Activated naive CD8-positive, alpha-beta T cell treated with anti-CD3 and anti-CD28 coated beads, Interleukin-2, amount 10 ng/mL, durations not matched to agents 7 days and 5 days (primary cell): ENCODE results near the gene ENG. TPM values are rescaled to one million over a fixed set of nuclear protein-coding genes. Genes with fewer than 3 reads are reported as not detected.
A peak's percentile ranks its signal among the peaks of the same experiment; 100 is the strongest.

ENCODE experiments used
- ATAC-seq: fragments of 150-1000 bp; cut with Tn5 transposase; one replicate; pipeline ENCODE4 v1.10.0; 2021; ENCODE audit warnings: low read depth, moderate library complexity
- POLR2A ChIA-PET: fragments of 350-600 bp; sonication (Branson Sonifier 250); formaldehyde crosslinking; loops from one replicate; lab custom pipeline; 2021; ENCODE audit warnings: antibody characterized with exemption; lab: Charles Lee
- DNase-seq: peaks from one replicate; pipeline ENCODE4 v3.0.0; 2021
- H3K27ac Mint-ChIP-seq: one replicate; pipeline ENCODE4 v1.8.0; 2022; ENCODE audit warnings: mild to moderate bottlenecking, mixed read lengths
- H3K27me3 Mint-ChIP-seq: one replicate; pipeline ENCODE4 v1.8.0; 2022; ENCODE audit warnings: mild to moderate bottlenecking, moderate library complexity, mixed read lengths
- H3K36me3 Mint-ChIP-seq: one replicate; pipeline ENCODE4 v1.8.0; 2021; ENCODE audit warnings: mild to moderate bottlenecking, mixed read lengths
- H3K4me1 Mint-ChIP-seq: one replicate; pipeline ENCODE4 v1.8.0; 2021; ENCODE audit warnings: mixed read lengths
- H3K4me3 Mint-ChIP-seq: one replicate; pipeline ENCODE4 v1.8.0; 2022; ENCODE audit warnings: mild to moderate bottlenecking, moderate library complexity, mixed read lengths
- H3K9me3 Mint-ChIP-seq: one replicate; pipeline ENCODE4 v1.8.0; 2021; ENCODE audit warnings: mixed read lengths
- total RNA-seq, 2 experiments: library from RNA; stranded (reverse); gene quantifications; one replicate each; pipeline ENCODE4 v1.2.3, GENCODE V29; 2021

Gene ENG
- total RNA-seq, 2 experiments from 2014 or later: 19.7 to 20.1 TPM

DNA sequence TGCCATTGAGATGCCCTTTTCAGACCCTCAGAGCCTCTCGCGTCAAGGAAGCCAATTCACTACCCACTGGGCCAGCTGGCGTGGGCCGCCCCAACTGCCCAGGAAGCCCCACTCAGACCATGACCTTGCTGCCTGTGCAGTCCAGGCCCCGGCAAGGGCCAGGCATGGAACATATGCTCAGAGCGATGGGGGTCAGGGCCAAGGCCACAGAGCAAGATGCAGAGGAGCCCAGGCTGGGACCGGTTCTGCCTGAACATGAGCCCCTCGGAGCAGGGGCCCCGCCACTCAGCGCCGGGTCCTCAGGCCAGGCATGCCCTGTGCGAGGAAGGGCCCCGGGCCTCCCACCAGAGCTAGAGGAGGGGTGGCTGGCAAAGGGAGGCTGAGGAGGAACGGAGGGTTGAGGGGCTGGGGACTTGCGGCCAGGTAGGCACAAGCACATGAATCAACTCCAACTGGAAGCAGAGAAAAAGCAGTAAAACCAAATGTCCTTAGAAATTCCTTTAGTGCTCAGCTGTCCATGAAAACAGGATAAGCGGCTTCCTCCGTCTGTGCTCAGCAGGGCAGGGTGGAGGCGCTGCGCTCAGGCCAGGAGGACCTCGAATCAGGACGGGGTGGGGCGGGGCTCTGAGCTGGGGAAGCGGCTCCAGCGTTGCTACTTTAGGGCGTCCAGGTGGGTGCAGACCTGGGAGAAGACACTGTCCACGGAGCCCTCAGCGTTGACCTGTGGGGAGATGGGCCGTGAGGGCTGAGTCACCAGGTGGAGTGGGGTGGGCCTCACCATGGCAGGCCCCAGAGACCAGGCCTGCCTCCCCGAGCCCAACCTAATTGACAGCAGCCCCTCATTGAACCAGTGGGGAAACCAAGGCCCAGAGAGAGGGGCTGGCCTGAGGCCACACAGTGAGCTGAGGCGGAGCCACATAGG lies 13.2 kb upstream of the ENG start:
- Mint-ChIP-seq H3K27me3 (no peaks in the 10 kb centered on the region), H3K4me1 (peaks cover 21% of the 10 kb centered on the region), H3K36me3 (peaks cover 4% of the 10 kb centered on the region), H3K4me3 (no peak overlapping the region), H3K27ac (no peak overlapping the region), H3K9me3 (no peaks in the 10 kb centered on the region)
- DNase-seq (no peak), ATAC-seq (no peak)
- POLR2A ChIA-PET: interaction anchor here (0.6 to 0.8 kb wide), 3 partner anchors 15 to 295 kb away, joined by 3 to 4 read pairs (median 3); partner anchors contain the start of gene TOR2A

DNA sequence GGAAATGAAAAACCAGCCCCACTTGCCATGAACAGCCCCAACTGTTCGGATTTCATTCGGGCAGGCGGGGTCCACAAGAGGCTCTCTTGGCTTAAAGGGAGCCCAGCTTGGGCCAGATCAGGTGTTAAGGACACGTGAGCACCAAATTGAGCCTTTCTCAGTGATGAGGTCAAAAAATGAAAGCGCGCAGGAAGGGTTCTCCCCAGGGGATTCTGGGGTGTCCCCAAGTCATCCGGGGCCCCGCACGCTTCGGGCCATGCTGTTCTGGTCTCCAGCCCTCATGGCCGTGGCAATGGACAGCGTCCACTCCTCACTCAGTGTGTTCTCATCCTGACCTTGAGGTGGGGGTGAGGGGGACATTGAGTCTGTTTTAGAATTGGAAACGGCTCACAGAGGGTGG lies 12.1 kb upstream of the ENG start:
- Mint-ChIP-seq H3K36me3 (peaks cover 4% of the 10 kb centered on the region), H3K4me1 (peaks cover 30% of the 10 kb centered on the region), H3K4me3 (no peak overlapping the region), H3K9me3 (no peaks in the 10 kb centered on the region), H3K27me3 (no peaks in the 10 kb centered on the region), H3K27ac (no peak overlapping the region)
- POLR2A ChIA-PET: interaction anchor here (0.7 kb wide), 1 partner anchor 14 kb away, joined by 3 read pairs; no protein-coding TSS in a partner anchor
- no peak for DNase-seq
- ATAC-seq: no peak

DNA sequence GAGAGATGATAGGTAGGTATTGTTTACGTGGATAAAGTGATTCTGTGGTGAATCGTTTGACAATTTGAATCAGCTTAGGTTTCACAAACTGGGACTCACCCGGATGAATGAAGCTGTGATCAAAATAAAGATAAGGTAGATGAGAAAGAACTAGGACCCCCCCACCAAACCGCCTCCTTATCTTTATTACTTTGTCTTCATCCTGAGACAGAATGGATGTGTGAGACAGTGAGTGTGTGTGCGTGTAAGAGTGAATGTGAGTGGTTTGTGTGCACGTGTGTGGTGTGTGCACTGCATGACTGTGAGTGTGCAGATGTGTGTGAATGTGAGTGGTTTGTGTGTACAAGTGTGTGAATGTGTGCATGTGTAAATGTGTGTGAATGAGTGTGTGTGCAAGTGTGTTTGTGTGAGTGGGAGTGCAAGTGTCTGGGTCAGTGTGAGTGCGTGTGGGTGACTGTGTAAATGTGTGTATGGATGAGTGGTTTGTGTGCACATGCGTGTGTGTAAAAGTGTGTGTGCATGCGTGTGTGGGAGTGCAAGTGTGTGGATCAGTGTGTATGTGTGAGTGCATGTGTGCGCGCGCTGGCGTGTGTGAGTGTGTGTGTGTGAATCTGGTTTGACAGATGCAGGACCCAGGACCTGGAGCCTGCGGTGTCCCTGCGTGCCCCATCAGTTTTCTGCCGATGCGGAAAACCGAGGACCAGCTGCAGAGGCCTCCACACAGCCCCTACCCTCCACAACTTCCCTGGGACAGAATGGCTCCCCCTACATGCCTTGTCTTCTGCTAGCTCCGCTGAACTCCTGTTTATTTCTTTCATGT lies 11.4 kb upstream of the ENG start:
- peaks cover 36% of the 10 kb centered on the region for H3K4me1 Mint-ChIP-seq
- ATAC-seq (no peak), DNase-seq (no peak)
- no peaks in the 10 kb centered on the region for H3K27me3 Mint-ChIP-seq
- H3K27ac Mint-ChIP-seq: peak overlapping the region; percentile 84
- POLR2A ChIA-PET: interaction anchor here (0.7 to 4.0 kb wide), 5 partner anchors 9 to 131 kb away, joined by 3 to 14 read pairs (median 5); partner anchors contain the start of genes CDK9 and TOR2A
- H3K36me3 Mint-ChIP-seq: peaks cover 4% of the 10 kb centered on the region
- H3K4me3 Mint-ChIP-seq: peak overlapping the region; percentile 10
- H3K9me3 Mint-ChIP-seq: no peaks in the 10 kb centered on the region

DNA sequence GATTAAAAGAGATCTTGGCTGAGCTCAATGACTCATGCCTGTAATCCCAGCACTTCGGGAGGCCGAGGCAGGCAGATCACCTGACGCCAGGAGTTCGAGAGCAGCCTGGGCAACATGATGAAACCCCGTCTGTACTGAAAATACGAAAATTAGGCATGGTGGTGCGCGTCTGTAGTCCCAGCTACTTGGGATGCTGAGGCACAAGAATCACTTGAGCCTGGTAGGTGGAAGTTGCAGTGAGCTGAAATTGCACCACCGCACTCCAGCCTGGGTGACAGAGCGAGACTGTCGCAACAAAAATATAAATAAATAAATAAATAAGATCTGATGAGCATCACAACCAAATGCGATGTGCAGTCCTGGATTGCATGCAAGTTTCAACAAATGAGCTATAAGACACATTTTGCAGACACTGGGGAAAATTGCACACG lies 8.7 kb upstream of the ENG start:
- H3K36me3 Mint-ChIP-seq: peaks cover 4% of the 10 kb centered on the region
- peaks cover 40% of the 10 kb centered on the region for H3K4me1 Mint-ChIP-seq
- no peaks in the 10 kb centered on the region for H3K27me3 Mint-ChIP-seq
- peak overlapping the region; percentile 90 for H3K27ac Mint-ChIP-seq
- ATAC-seq: no peak
- H3K4me3 Mint-ChIP-seq: no peak overlapping the region
- DNase-seq: no peak
- no peaks in the 10 kb centered on the region for H3K9me3 Mint-ChIP-seq
- POLR2A ChIA-PET: interaction anchor here (0.8 to 4.0 kb wide), 5 partner anchors 10 to 87 kb away, joined by 3 to 20 read pairs (median 10); partner anchors contain the start of genes CDK9 and ENG

DNA sequence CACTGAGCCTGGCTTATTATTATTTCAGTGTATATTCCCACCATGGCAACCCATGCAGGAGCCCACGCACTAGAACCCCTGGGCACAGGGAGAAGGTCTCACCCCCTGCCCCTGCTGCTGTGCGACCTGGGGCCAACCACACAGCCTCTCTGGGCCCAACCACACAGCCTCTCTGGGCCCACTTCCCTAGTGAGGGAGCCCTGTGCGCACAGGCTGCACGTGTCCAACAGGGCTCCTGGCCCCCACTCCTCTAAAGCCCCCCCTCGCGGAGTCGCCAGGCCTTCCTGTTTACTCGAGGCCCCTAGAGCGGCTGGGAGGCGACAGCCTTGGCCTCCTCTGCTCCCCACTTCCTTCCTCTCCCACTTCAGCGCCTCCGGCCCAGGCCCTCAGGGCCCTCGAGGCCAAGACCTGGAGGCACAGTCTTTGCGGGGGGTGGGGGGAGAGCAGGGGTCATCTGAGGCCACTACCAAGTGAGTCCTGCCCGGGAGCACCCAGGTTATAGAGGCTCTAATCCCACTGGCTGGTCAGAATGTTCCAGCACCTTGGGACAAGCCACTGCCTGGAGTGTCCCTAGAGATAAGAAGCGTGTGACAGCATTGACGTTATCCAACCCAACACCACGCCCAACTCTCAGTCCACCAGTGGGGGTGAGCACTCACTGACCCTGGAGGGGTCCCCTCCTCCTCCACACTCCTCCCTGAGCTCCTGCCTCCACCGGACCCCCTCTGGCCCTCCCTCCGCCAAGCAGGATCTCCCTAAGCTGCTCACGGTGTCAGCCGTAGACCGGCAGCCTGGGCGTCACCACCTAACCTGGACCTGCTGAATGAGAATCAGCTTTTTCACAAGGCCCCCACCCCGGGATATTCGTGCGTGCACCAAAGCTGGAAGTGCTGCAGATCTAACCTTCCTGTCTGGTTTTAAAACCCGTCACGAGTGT lies 7.9 kb upstream of the ENG start:
- Mint-ChIP-seq H3K27me3 (no peaks in the 10 kb centered on the region), H3K4me3 (peak overlapping the region; percentile 55), H3K27ac (peak overlapping the region; percentile 90), H3K9me3 (no peaks in the 10 kb centered on the region), H3K4me1 (peaks cover 40% of the 10 kb centered on the region), H3K36me3 (peaks cover 4% of the 10 kb centered on the region)
- peak; percentile 84 for ATAC-seq
- POLR2A ChIA-PET: interaction anchor here (0.8 to 4.0 kb wide), 6 partner anchors 9 to 86 kb away, joined by 3 to 20 read pairs (median 8); partner anchors contain the start of genes CDK9, ENG and FPGS
- peak; percentile 70 for DNase-seq

GRCh38 chr9:127860779-127861178 lies 6.3 kb upstream of the ENG start:
- DNase-seq: no peak
- Mint-ChIP-seq H3K4me3 (no peak overlapping the region), H3K27me3 (no peaks in the 10 kb centered on the region), H3K36me3 (peaks cover 1% of the 10 kb centered on the region), H3K9me3 (no peaks in the 10 kb centered on the region), H3K4me1 (peaks cover 43% of the 10 kb centered on the region), H3K27ac (peak overlapping the region; percentile 67)
- POLR2A ChIA-PET: interaction anchor here (0.9 to 1.2 kb wide), 2 partner anchors 58 to 304 kb away, joined by 3 to 6 read pairs; partner anchors contain the start of gene FPGS
- ATAC-seq: no peak

- ATAC-seq (no peak), DNase-seq (no peak)
- Mint-ChIP-seq H3K4me3 (no peak overlapping the region), H3K27ac (peak overlapping the region; percentile 16), H3K4me1 (peaks cover 40% of the 10 kb centered on the region), H3K9me3 (no peaks in the 10 kb centered on the region), H3K36me3 (no peaks in the 10 kb centered on the region), H3K27me3 (no peaks in the 10 kb centered on the region)
- POLR2A ChIA-PET: no interaction called here
Measured at GRCh38 chr9:127860260-127860659, 5.8 kb upstream of the ENG start.

- Mint-ChIP-seq H3K4me3 (no peak overlapping the region), H3K36me3 (no peaks in the 10 kb centered on the region), H3K27me3 (no peaks in the 10 kb centered on the region), H3K27ac (no peak overlapping the region), H3K4me1 (peaks cover 35% of the 10 kb centered on the region), H3K9me3 (no peaks in the 10 kb centered on the region)
- POLR2A ChIA-PET: no interaction called here
- no peak for ATAC-seq
- DNase-seq: no peak
Measured at GRCh38 chr9:127858041-127858512, 3.6 kb upstream of the ENG start.

DNA sequence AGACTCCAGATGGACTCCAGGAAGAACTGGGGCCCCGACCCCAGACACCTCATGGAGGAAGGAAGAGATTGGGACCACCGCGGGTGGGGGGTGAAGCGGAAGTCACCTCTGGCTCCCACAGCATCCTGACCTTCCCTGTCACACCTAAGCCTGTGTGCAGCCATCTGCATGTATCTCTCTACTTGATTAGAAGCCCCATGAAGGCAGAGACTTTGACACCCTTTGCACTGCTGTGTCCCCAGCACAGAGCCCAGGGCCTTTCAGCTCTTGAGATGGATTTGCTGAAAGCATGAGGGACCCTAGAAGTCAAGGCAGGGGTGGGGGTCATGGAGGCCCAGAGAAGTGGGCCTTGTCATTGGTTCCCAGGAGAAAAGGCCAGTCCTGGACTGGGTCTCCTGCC lies 2.8 kb upstream of the ENG start:
- DNase-seq (no peak), ATAC-seq (no peak)
- H3K9me3 Mint-ChIP-seq: no peaks in the 10 kb centered on the region
- POLR2A ChIA-PET: interaction anchor here (1.5 kb wide), 1 partner anchor 8 kb away, joined by 3 read pairs; no protein-coding TSS in a partner anchor
- peaks cover 31% of the 10 kb centered on the region for H3K4me1 Mint-ChIP-seq
- H3K4me3 Mint-ChIP-seq: no peak overlapping the region
- no peaks in the 10 kb centered on the region for H3K36me3 Mint-ChIP-seq
- no peak overlapping the region for H3K27ac Mint-ChIP-seq
- no peaks in the 10 kb centered on the region for H3K27me3 Mint-ChIP-seq

- H3K27ac Mint-ChIP-seq: no peak overlapping the region
- H3K36me3 Mint-ChIP-seq: no peaks in the 10 kb centered on the region
- no peak overlapping the region for H3K4me3 Mint-ChIP-seq
- no peaks in the 10 kb centered on the region for H3K27me3 Mint-ChIP-seq
- ATAC-seq: no peak
- POLR2A ChIA-PET: interaction anchor here (1.5 kb wide), 1 partner anchor 9 kb away, joined by 3 read pairs; no protein-coding TSS in a partner anchor
- DNase-seq: no peak
- no peaks in the 10 kb centered on the region for H3K9me3 Mint-ChIP-seq
- peaks cover 32% of the 10 kb centered on the region for H3K4me1 Mint-ChIP-seq
Measured at GRCh38 chr9:127856729-127857116, 2.3 kb upstream of the ENG start.

DNA sequence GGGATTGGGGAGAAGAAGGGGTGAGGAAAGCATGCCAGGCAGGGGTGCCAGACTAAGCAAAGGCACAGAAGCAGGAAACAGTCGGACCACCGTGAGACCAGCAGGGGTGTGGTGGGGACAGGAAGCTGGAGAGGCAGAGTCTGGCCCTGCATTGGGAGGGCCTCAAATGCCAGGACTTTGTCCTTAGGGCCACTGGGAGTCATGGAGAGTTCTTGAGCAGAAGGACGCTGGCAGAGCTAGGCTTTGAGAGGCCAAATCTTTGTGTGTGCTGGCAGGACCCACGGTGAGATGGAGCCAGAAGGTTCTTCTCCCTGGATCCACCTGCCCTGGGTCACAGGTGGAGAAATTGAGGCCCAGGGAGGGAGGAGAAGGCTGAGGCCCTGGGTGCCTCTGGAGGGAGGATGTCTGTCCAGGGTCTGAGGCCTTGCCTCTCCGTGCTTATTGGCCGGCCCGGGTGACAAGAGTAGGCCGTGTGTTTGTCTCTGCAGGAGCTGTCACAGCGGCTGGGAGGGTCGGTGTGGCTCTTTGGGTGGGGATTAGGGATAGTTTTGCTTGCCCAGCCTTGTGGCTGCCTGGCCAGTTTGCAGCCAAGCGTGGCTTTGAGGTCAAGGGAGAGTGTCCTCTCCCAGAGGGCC lies 1.8 kb upstream of the ENG start:
- DNase-seq: no peak
- H3K27me3 Mint-ChIP-seq: no peaks in the 10 kb centered on the region
- H3K4me1 Mint-ChIP-seq: peaks cover 29% of the 10 kb centered on the region
- ATAC-seq: no peak
- H3K27ac Mint-ChIP-seq: peak overlapping the region; percentile 78
- POLR2A ChIA-PET: interaction anchor here (1.5 to 1.9 kb wide), 2 partner anchors 9 to 70 kb away, joined by 3 to 8 read pairs; partner anchors contain the start of gene CDK9
- H3K36me3 Mint-ChIP-seq: no peaks in the 10 kb centered on the region
- H3K4me3 Mint-ChIP-seq: no peak overlapping the region
- H3K9me3 Mint-ChIP-seq: no peaks in the 10 kb centered on the region
